Memory B cell (primary cell): Measurements from ENCODE around the gene NFAT5.
A peak's percentile ranks its signal among the peaks of the same experiment; 100 is the strongest.
"Not testable (repeated sequence)": the region's sequence is repeated elsewhere in the genome, so short reads cannot be mapped to it uniquely, and the experiment has no call there.

Experiments used
- ATAC-seq: fragments of 150-1000 bp; cut with Tn5 transposase; 2 replicates; pipeline ENCODE4 v1.10.0; 2021; ENCODE audit warnings: low read depth, mild to moderate bottlenecking, moderate library complexity
- DNase-seq, 2 donors: peaks; one replicate each; pipeline ENCODE4 v3.0.0; 2022; ENCODE audit warnings: low spot score in 2 of 2
- H3K27ac Mint-ChIP-seq: one replicate; pipeline ENCODE4 v1.8.0; 2022; ENCODE audit warnings: mild to moderate bottlenecking, moderate library complexity, mixed read lengths
- H3K27me3 Mint-ChIP-seq: one replicate; pipeline ENCODE4 v1.8.0; 2022; ENCODE audit warnings: mixed read lengths
- H3K36me3 Mint-ChIP-seq: one replicate; pipeline ENCODE4 v1.8.0; 2022; ENCODE audit warnings: mild to moderate bottlenecking, mixed read lengths
- H3K4me1 Mint-ChIP-seq: one replicate; pipeline ENCODE4 v1.8.0; 2022; ENCODE audit warnings: mixed read lengths
- H3K4me3 Mint-ChIP-seq: one replicate; pipeline ENCODE4 v1.8.0; 2022; ENCODE audit warnings: mild to moderate bottlenecking, moderate library complexity, mixed read lengths
- H3K9me3 Mint-ChIP-seq: one replicate; pipeline ENCODE4 v1.8.0; 2022; ENCODE audit warnings: mixed read lengths

Gene NFAT5

GRCh38 chr16:69620573-69620972 lies 54.8 kb downstream of the NFAT5 start:
- ATAC-seq (no peak), DNase-seq (no peak)
- Mint-ChIP-seq H3K4me3 (no peak overlapping the region), H3K9me3 (no peaks in the 10 kb centered on the region), H3K36me3 (peaks cover 14% of the 10 kb centered on the region), H3K27ac (no peak overlapping the region), H3K27me3 (no peaks in the 10 kb centered on the region), H3K4me1 (peaks cover 14% of the 10 kb centered on the region)

- Mint-ChIP-seq H3K4me1 (peaks cover 7% of the 10 kb centered on the region), H3K36me3 (peaks cover 10% of the 10 kb centered on the region), H3K4me3 (no peak overlapping the region), H3K9me3 (no peaks in the 10 kb centered on the region), H3K27me3 (no peaks in the 10 kb centered on the region), H3K27ac (no peak overlapping the region)
- no peak for ATAC-seq
- DNase-seq: no peak
These were observed 55.5 kb downstream of the NFAT5 start for GRCh38 chr16:69621225-69621624.

GRCh38 chr16:69626256-69626655 lies 60.5 kb downstream of the NFAT5 start:
- Mint-ChIP-seq H3K9me3 (no peaks in the 10 kb centered on the region), H3K4me3 (no peak overlapping the region), H3K4me1 (peaks cover 3% of the 10 kb centered on the region), H3K36me3 (peaks cover 8% of the 10 kb centered on the region), H3K27ac (no peak overlapping the region), H3K27me3 (no peaks in the 10 kb centered on the region)
- ATAC-seq (no peak), DNase-seq (no peak)

GRCh38 chr16:69632828-69633227 lies 67.1 kb downstream of the NFAT5 start:
- H3K27ac Mint-ChIP-seq: no peak overlapping the region
- DNase-seq (no peak), ATAC-seq (no peak)
- H3K9me3 Mint-ChIP-seq: peaks cover 6% of the 10 kb centered on the region
- H3K36me3 Mint-ChIP-seq: peaks cover 25% of the 10 kb centered on the region
- no peaks in the 10 kb centered on the region for H3K27me3 Mint-ChIP-seq
- peaks cover 3% of the 10 kb centered on the region for H3K4me1 Mint-ChIP-seq
- no peak overlapping the region for H3K4me3 Mint-ChIP-seq

- H3K4me1 Mint-ChIP-seq: peaks cover 3% of the 10 kb centered on the region
- DNase-seq (no peak), ATAC-seq (no peak)
- H3K36me3 Mint-ChIP-seq: peaks cover 25% of the 10 kb centered on the region
- H3K27me3 Mint-ChIP-seq: no peaks in the 10 kb centered on the region
- no peak overlapping the region for H3K27ac Mint-ChIP-seq
- peaks cover 6% of the 10 kb centered on the region for H3K9me3 Mint-ChIP-seq
- no peak overlapping the region for H3K4me3 Mint-ChIP-seq
These were observed 67.6 kb downstream of the NFAT5 start for GRCh38 chr16:69633375-69633774.

- not testable (repeated sequence) for ATAC-seq, H3K4me3 Mint-ChIP-seq
These were observed 70.9 kb downstream of the NFAT5 start for GRCh38 chr16:69636563-69637146.

GRCh38 chr16:69637206-69637865 lies 71.6 kb downstream of the NFAT5 start:
- peak overlapping the region; percentile 35 for H3K27ac Mint-ChIP-seq

More at GRCh38 chr16:69636563-69637146, 70.9 kb downstream of the NFAT5 start:
- not testable (repeated sequence) for H3K27ac Mint-ChIP-seq, H3K27me3 Mint-ChIP-seq, H3K9me3 Mint-ChIP-seq, DNase-seq, H3K4me1 Mint-ChIP-seq
- peaks cover 25% of the 10 kb centered on the region for H3K36me3 Mint-ChIP-seq

GRCh38 chr16:69643997-69644396 lies 78.2 kb downstream of the NFAT5 start:
- not testable (repeated sequence) for H3K27me3 Mint-ChIP-seq, H3K9me3 Mint-ChIP-seq, H3K27ac Mint-ChIP-seq, H3K4me3 Mint-ChIP-seq, H3K36me3 Mint-ChIP-seq, ATAC-seq, DNase-seq, H3K4me1 Mint-ChIP-seq

More at GRCh38 chr16:69637206-69637865, 71.6 kb downstream of the NFAT5 start:
- not testable (repeated sequence) for DNase-seq, H3K4me1 Mint-ChIP-seq, ATAC-seq, H3K27me3 Mint-ChIP-seq, H3K4me3 Mint-ChIP-seq, H3K9me3 Mint-ChIP-seq
- peaks cover 25% of the 10 kb centered on the region for H3K36me3 Mint-ChIP-seq

GRCh38 chr16:69644790-69645189 lies 79.0 kb downstream of the NFAT5 start:
- Mint-ChIP-seq H3K9me3 (no peaks in the 10 kb centered on the region), H3K4me1 (no peaks in the 10 kb centered on the region), H3K27ac (no peak overlapping the region), H3K27me3 (no peaks in the 10 kb centered on the region), H3K4me3 (no peak overlapping the region), H3K36me3 (peaks cover 6% of the 10 kb centered on the region)
- ATAC-seq (no peak), DNase-seq (no peak)

GRCh38 chr16:69647020-69647419 lies 81.3 kb downstream of the NFAT5 start:
- ATAC-seq: no peak
- no peaks in the 10 kb centered on the region for H3K9me3 Mint-ChIP-seq
- H3K36me3 Mint-ChIP-seq: peaks cover 10% of the 10 kb centered on the region
- no peak overlapping the region for H3K27ac Mint-ChIP-seq
- no peak overlapping the region for H3K4me3 Mint-ChIP-seq
- no peak for DNase-seq
- H3K27me3 Mint-ChIP-seq: no peaks in the 10 kb centered on the region
- H3K4me1 Mint-ChIP-seq: no peaks in the 10 kb centered on the region

- Mint-ChIP-seq H3K27ac (peak overlapping the region; percentile 30), H3K36me3 (peaks cover 21% of the 10 kb centered on the region), H3K9me3 (no peaks in the 10 kb centered on the region), H3K4me3 (no peak overlapping the region), H3K27me3 (no peaks in the 10 kb centered on the region), H3K4me1 (no peaks in the 10 kb centered on the region)
- no peak for DNase-seq
- ATAC-seq: no peak
These were observed 85.5 kb downstream of the NFAT5 start for GRCh38 chr16:69651217-69651616.

- no peak for ATAC-seq
- Mint-ChIP-seq H3K4me3 (no peak overlapping the region), H3K9me3 (no peaks in the 10 kb centered on the region), H3K36me3 (peaks cover 18% of the 10 kb centered on the region), H3K4me1 (no peaks in the 10 kb centered on the region), H3K27ac (no peak overlapping the region), H3K27me3 (no peaks in the 10 kb centered on the region)
- DNase-seq: no peak
These were observed 88.6 kb downstream of the NFAT5 start for GRCh38 chr16:69654280-69654931.

- H3K4me3 Mint-ChIP-seq: no peak overlapping the region
These were observed 94.4 kb downstream of the NFAT5 start for GRCh38 chr16:69660166-69660565.

GRCh38 chr16:69662901-69663300 lies 97.1 kb downstream of the NFAT5 start:
- ATAC-seq: no peak
- H3K9me3 Mint-ChIP-seq: no peaks in the 10 kb centered on the region
- no peak overlapping the region for H3K4me3 Mint-ChIP-seq
- H3K27ac Mint-ChIP-seq: no peak overlapping the region
- H3K27me3 Mint-ChIP-seq: no peaks in the 10 kb centered on the region
- no peaks in the 10 kb centered on the region for H3K4me1 Mint-ChIP-seq
- no peak for DNase-seq
- peaks cover 15% of the 10 kb centered on the region for H3K36me3 Mint-ChIP-seq

More at GRCh38 chr16:69660166-69660565, 94.4 kb downstream of the NFAT5 start:
- Mint-ChIP-seq H3K27ac (no peak overlapping the region), H3K36me3 (peaks cover 15% of the 10 kb centered on the region), H3K27me3 (no peaks in the 10 kb centered on the region), H3K9me3 (no peaks in the 10 kb centered on the region), H3K4me1 (no peaks in the 10 kb centered on the region)
- no peak for DNase-seq
- no peak for ATAC-seq
